NCI-H1105 (cell line): Measurements from ENCODE around the gene GOLGB1.
"Not testable (repeated sequence)": the region's sequence is repeated elsewhere in the genome, so short reads cannot be mapped to it uniquely, and the experiment has no call there.

Experiments used
- DNase-seq: peaks from one replicate; lab custom pipeline; 2025; lab: John Stamatoyannopoulos, UW

Gene GOLGB1, protein sequence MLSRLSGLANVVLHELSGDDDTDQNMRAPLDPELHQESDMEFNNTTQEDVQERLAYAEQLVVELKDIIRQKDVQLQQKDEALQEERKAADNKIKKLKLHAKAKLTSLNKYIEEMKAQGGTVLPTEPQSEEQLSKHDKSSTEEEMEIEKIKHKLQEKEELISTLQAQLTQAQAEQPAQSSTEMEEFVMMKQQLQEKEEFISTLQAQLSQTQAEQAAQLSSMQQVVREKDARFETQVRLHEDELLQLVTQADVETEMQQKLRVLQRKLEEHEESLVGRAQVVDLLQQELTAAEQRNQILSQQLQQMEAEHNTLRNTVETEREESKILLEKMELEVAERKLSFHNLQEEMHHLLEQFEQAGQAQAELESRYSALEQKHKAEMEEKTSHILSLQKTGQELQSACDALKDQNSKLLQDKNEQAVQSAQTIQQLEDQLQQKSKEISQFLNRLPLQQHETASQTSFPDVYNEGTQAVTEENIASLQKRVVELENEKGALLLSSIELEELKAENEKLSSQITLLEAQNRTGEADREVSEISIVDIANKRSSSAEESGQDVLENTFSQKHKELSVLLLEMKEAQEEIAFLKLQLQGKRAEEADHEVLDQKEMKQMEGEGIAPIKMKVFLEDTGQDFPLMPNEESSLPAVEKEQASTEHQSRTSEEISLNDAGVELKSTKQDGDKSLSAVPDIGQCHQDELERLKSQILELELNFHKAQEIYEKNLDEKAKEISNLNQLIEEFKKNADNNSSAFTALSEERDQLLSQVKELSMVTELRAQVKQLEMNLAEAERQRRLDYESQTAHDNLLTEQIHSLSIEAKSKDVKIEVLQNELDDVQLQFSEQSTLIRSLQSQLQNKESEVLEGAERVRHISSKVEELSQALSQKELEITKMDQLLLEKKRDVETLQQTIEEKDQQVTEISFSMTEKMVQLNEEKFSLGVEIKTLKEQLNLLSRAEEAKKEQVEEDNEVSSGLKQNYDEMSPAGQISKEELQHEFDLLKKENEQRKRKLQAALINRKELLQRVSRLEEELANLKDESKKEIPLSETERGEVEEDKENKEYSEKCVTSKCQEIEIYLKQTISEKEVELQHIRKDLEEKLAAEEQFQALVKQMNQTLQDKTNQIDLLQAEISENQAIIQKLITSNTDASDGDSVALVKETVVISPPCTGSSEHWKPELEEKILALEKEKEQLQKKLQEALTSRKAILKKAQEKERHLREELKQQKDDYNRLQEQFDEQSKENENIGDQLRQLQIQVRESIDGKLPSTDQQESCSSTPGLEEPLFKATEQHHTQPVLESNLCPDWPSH (N-terminal part only)

DNA sequence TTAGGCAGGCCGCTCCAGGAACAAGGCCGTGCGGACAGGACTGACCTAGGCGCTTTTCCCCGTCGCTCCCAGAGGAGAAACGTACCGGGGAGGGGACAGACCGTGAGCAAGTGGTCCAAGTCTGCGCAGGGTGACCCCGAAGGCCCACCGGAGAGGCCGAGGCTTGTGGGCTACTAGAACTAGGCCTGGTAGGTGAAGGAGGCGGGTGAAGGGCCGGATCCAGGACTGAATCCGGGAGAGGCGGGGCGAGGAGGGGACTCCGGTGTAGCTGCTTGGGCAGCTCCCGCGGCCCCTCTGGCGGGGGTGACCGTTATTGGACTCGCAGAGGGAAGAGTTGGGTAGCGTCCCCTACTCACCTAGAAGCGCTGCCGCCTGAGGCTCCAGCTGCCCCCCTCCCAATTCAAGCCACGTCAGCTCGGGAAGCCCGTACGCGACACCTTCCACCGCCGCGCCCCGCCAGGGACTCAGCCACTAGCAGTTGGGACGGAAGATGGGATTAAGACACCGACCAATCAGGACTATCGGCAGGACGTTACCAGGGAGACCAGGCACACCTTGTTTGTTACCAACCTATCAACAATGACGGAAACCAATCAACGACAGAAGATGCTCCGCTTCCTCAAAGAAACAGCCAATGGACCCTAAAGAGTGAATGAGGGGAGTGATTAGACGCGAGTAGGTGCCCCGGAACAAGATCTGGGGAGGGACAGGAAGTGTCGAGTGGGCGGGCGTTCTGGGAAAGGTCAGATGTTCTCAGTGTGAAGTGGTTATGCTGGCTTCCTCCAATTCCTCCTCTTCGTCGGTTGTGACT is at the start of gene GOLGB1:
Gene GOLGB1 (minus strand): TSS at position 466 of the 811 bp plus-strand sequence. CDS start 18,770 bp downstream, outside the sequence.
- DNase-seq, result peak; percentile 100

- DNase-seq, result no peak
These were observed 47.4 kb upstream of the GOLGB1 start for GRCh38 chr3:121796970-121797369.

GRCh38 chr3:121794264-121794983 is 44.9 kb upstream of the GOLGB1 start:
- no peak for DNase-seq

DNA sequence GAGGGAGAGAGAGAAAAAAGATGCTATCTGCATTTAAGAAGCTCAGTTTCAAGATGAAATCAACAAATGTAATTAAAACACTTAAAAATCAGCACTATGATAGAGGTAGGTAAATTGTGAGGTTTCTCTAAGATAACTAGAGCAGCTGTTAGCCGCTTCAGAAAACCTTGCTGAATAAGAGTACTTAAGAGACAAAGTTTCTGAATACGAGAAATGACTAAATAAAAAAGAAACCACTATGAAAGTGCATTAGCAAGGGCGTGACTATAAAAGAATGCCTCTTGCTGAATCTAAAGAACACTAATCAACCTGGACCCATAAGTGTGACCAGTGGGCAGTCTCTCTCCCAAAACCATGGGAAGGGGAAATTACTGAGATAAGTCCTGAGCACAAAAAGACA is 43.5 kb upstream of the GOLGB1 start:
- DNase-seq, result no peak

- no peak for DNase-seq
These were observed 36.9 kb upstream of the GOLGB1 start for GRCh38 chr3:121786485-121786884.

GRCh38 chr3:121782784-121783183 is 33.2 kb upstream of the GOLGB1 start:
- not testable (repeated sequence) for DNase-seq

DNA sequence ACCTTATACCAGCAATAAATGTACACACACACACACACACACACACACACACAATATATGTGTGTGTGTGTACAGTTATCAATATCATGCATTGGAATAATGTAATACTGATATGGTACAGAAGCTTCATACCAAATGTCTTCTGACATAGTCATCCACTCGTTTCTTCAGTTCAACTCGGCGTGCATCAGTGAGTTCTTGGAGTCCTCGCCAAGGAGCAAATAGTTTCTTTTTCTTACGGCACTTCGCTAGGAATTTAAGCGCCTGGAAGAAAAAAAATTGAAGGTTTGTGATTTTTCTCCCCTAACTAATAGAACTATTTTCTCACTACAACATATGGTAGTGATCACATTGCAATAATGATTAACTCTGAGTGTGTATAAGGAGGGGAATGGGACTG is 32.1 kb upstream of the GOLGB1 start:
- DNase-seq, result no peak

DNA sequence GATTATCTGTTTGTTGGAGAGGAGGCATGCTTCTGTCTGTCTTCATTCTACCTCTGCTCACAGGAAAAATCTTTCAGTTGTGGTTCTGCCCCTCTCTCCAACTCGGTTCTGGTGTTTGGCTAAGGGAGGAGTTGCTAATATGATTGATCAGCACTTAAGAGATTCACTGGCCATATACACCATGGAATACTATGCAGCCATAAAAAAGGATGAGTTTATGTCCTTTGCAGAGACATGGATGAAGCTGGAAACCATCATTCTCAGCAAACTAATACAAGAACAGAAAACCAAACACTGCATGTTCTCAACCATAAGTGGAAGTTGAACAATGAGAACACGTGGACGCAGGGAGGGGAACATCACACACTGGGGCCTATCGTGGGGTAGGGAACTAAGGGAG is 25.6 kb upstream of the GOLGB1 start:
- not testable (repeated sequence) for DNase-seq

DNA sequence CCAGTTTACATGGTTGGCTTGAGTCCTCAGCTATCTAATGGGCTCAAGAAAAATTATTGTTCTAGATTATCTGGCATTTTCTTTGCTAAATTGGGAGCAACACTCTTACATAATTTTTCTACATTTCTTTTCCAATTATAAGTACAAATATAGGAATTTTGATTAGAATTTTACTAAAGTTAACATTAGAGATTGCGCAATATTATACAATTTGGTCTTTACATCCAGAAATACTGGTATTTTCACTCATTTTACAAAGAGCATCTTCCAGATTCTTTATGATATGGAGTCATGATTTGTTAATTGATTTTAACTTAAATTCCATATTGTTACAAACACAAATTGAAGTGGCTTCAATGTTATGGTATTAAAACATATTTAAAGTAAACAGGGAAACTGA is 19.7 kb upstream of the GOLGB1 start:
- no peak for DNase-seq

DNA sequence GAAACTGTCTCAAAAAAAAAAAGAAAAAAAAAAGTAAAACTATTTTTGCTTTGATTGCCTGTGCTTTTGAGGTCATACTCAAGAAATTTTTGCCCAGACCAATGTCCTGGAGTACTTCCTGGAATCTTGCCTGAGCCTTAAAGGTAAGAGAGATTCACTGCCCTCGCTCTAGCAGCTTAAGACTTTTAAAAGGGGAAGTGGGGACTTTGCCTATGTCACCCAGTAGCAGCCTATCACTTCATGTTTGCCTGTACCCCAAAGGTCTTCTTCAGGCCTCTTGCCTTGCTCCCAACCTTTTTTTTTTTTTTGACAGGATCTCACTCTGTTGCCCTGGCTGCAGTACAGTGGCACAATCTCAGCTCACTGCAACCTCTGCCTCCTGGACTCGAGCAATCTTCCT is 18.9 kb upstream of the GOLGB1 start:
- no peak for DNase-seq

DNA sequence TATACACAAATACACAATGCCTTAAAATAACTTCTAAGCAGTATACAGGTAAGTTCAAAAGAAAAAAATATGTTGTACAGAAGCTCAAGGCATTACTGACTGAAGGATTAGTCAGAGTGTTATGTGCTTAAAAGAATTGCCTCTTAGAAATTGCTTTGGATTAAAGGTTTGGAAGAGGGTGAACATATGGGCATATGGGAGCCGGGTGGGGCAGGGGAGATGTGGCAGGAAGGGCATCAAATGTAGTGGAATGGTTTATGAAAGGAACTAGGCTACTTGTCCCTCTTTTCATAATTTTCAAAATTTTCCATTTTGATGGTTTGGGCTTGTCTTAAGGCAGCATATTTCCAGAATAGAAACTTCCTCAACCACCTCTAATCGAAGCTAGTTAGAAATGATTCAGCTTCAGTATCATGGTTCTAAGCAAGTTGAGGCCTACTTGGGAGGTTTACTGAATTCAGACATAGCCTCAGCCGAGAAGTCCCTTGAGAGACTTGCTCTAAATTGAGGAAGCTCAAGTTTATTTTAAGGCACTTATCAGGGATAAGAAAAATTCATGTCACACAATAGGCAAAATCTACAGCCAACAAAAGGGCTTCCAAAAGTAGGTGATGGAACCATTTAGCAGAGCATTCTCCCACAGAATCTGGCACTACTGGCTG is 10.1 kb upstream of the GOLGB1 start:
- no peak for DNase-seq

DNA sequence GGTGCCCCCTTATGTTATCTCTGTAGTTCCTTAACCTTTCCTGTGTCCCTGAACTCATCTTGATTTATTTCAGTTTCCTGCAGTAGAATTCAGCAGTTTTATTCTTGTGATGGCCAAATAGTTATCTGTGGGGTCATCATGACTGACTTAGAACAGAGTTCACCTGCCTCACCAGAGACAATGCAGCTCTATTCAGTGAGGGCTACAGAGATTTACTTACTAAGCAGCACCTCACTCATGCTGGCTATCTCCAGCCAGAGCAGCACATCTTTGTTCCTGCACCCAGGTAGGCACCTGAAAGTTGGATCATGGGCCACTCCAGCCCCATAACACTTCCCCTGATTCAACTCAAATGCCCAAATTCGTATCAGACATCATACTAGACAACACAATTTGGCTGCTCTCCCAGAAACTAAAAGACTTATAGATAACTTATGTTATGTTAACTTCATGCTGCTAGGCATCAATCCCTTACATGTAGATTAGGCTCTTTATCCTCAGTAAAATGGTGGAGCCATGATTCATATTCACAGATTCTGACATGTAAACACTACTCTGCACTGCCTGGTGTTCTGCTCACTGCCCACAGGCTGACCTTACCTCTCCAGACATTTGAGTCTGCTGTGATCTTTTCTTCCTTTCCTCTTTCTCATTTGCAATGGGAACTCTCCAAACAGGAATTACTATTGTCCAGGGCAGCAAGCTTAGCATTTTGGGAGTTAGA is 9.3 kb upstream of the GOLGB1 start:
- no peak for DNase-seq

GRCh38 chr3:121757812-121758545 is 8.4 kb upstream of the GOLGB1 start:
- DNase-seq, result no peak

GRCh38 chr3:121757087-121757811 is 7.7 kb upstream of the GOLGB1 start:
- DNase-seq, result no peak

GRCh38 chr3:121752772-121753171 is 3.2 kb upstream of the GOLGB1 start:
- DNase-seq, result no peak

DNA sequence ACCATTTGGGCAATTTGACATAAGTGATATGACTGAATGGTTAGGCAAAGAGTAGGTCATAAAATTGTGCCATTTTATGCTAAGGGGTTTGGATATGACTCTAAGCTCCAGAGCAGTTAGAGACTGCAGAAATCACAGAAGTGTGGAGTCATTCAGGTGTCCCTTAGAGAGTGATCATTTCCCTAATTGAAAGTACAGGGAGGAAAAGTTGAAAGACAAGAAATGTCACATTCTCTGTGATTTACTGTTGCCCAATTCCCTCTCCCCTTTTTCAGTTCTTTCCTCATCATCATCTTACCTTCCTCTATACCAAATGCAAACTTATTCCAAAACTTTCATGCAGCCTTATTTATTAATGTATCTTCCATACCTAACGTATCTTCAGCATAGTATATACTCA is 2.7 kb upstream of the GOLGB1 start:
- DNase-seq, result no peak

GRCh38 chr3:121750087-121750415 is 510 bp upstream of the GOLGB1 start:
- no peak for DNase-seq

DNA sequence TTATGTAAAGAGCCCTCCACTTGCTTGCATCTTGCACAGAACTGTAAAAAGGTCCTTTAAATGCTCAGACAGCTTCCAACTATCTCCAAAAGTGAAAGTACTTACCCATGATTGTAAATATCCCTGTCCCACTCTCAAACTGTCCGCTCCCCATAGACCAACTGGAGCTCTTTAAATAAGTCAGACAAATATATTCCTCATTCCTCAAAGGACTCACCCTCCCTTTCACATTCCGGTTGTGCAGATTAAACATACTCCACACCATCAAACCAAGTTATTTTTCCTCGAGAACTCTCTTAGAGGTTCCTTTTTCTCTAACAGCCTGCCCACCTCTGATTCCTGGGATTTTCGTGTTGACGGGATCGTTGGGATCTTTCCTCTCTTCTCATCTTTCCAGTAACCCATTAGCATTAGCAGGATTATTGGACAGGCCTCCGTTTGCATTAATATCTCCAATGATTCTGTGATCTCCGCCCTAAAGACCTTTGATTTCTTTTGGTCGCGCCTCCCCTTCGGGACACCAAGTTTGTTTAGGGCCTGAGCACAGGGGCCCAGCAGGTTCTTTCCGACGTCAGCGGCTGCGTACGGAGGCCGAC is 763 bp downstream of the GOLGB1 start:
- DNase-seq, result no peak
